Cardiac fibroblast (primary cell): ENCODE results near the gene FBXO47.

Experiments used
- DNase-seq, 2 donors: peaks; one replicate each; pipeline versions ENCODE4 v3.0.0 to v3.0.0-alpha.2; 2010; ENCODE audit warnings: low read depth in 2 of 2
- H3K4me3 ChIP-seq, 2 donors: replicated peaks in 1 of 2; 1 replicate in 1 of 2; 2 replicates in 1 of 2; pipeline ENCODE4 v1.5.1; 2011; ENCODE audit warnings: low read depth in 2 of 2, low read length in 2 of 2, mild to moderate bottlenecking in 2 of 2, moderate library complexity in 1 of 2
- CTCF ChIP-seq: IDR thresholded peaks from one replicate; pipeline ENCODE4 v1.5.1; 2011; ENCODE audit warnings: low read depth, mild to moderate bottlenecking, low read length, inconsistent platforms

The FBXO47 gene

GRCh38 chr17:39011907-39012468 is 44.8 kb upstream of the FBXO47 start:
- H3K4me3 ChIP-seq = no peak overlapping the region
- DNase-seq = no peak
- TF ChIP-seq CTCF = no peak

GRCh38 chr17:39009581-39010001 is 42.4 kb upstream of the FBXO47 start:
- DNase-seq = no peak
- no peak for TF ChIP-seq CTCF
- H3K4me3 ChIP-seq = no peak overlapping the region

GRCh38 chr17:39008633-39009032 is 41.4 kb upstream of the FBXO47 start:
- no peak for TF ChIP-seq CTCF
- no peak overlapping the region for H3K4me3 ChIP-seq
- no peak for DNase-seq

- TF ChIP-seq CTCF = no peak
- DNase-seq = peak; percentile 82 to 85
- no peak overlapping the region for H3K4me3 ChIP-seq
Measured at GRCh38 chr17:39002991-39003715, 36.0 kb upstream of the FBXO47 start.

- DNase-seq = peak; percentile 94 to 95
- no peak overlapping the region for H3K4me3 ChIP-seq
- no peak for TF ChIP-seq CTCF
Measured at GRCh38 chr17:39001703-39002637, 34.8 kb upstream of the FBXO47 start.

- no peak for TF ChIP-seq CTCF
- H3K4me3 ChIP-seq = no peak overlapping the region
- DNase-seq = peak in 1 of 2 donors; percentile 48
Measured at GRCh38 chr17:39000021-39000601, 32.9 kb upstream of the FBXO47 start.
